B cell (primary cell): Measurements from ENCODE around the gene DYRK1A. TPM values are rescaled to one million over a fixed set of nuclear protein-coding genes. Genes with fewer than 3 reads are reported as not detected.

Experiments
- ATAC-seq: fragments of 200-7000 bp; cut with Tn5 transposase; one replicate; pipeline ENCODE4 v1.10.0; 2021; ENCODE audit warnings: low read depth, mild to moderate bottlenecking, moderate number of reproducible peaks, moderate library complexity
- CTCF ChIA-PET: fragments of 350-600 bp; sonication (Branson Sonifier 250); formaldehyde crosslinking; loops from one replicate; lab custom pipeline; 2021; ENCODE audit warnings: antibody characterized with exemption, inconsistent platforms; lab: Charles Lee
- POLR2A ChIA-PET: fragments of 350-600 bp; sonication (Branson Sonifier 250); formaldehyde crosslinking; loops from one replicate; lab custom pipeline; 2021; ENCODE audit warnings: antibody characterized with exemption; lab: Charles Lee
- DNase-seq: peaks from one replicate; pipeline ENCODE4 v3.0.0; 2013
- H2AFZ ChIP-seq: 2 replicates; pipeline ENCODE4 v1.6.1; 2012; ENCODE audit warnings: mild to moderate bottlenecking, low read depth, low read length; ENCODE audit not compliant: insufficient read depth, poor library complexity, severe bottlenecking
- H3K27ac ChIP-seq, 2 donors: 1 replicate in 1 of 2; 2 replicates in 1 of 2; pipeline ENCODE4 v1.5.1; 2012 to 2013; ENCODE audit warnings: low read length in 2 of 2, mild to moderate bottlenecking in 2 of 2, moderate library complexity in 1 of 2
- H3K27me3 ChIP-seq, 4 experiments: fragments of 200-600 bp in 1 of 4; sonication (generic) in 1 of 4; replicated peaks in 1 of 4; 1 replicate in 2 of 4; 2 replicates in 2 of 4; pipeline versions ENCODE4 v1.6.1 to v1.7.0; 2013 to 2016; ENCODE audit warnings: low read length in 3 of 4, mild to moderate bottlenecking in 2 of 4, mixed read lengths in 1 of 4, moderate library complexity in 1 of 4; ENCODE audit not compliant: insufficient read depth in 4 of 4, control insufficient read depth in 3 of 4; ENCODE audit errors: control extremely low read depth in 1 of 4
- H3K36me3 ChIP-seq, 2 experiments: replicated peaks in 1 of 2; 1 replicate in 1 of 2; 2 replicates in 1 of 2; pipeline versions ENCODE4 v1.6.1 to v1.7.1; 2013; ENCODE audit warnings: low read length in 1 of 2; ENCODE audit not compliant: insufficient read depth in 2 of 2, control insufficient read depth in 1 of 2; ENCODE audit errors: control extremely low read depth in 1 of 2, extremely low read depth in 1 of 2
- H3K4me1 ChIP-seq, 2 donors: fragments of 200-600 bp in 1 of 2; sonication (generic) in 1 of 2; 1 replicate in 1 of 2; 2 replicates in 1 of 2; pipeline versions ENCODE4 v1.5.1 to v1.6.1; 2013 to 2017; ENCODE audit warnings: low read length in 2 of 2; ENCODE audit not compliant: control insufficient read depth in 2 of 2, insufficient read depth in 2 of 2
- H3K4me2 ChIP-seq: replicated peaks from 2 replicates; pipeline ENCODE3; 2012; ENCODE audit warnings: mild to moderate bottlenecking, low read depth, low read length; ENCODE audit not compliant: poor library complexity, severe bottlenecking
- H3K4me3 ChIP-seq, 5 experiments: fragments of 200-600 bp in 1 of 5; sonication (generic) in 1 of 5; 1 replicate in 3 of 5; 2 replicates in 2 of 5; pipeline versions ENCODE4 v1.5.1 to v1.7.0; 2011 to 2016; ENCODE audit warnings: low read length in 4 of 5, mild to moderate bottlenecking in 4 of 5, low read depth in 2 of 5, control low read depth in 1 of 5, moderate library complexity in 1 of 5; ENCODE audit not compliant: insufficient read depth in 1 of 5; ENCODE audit errors: control extremely low read depth in 1 of 5, extremely low read depth in 1 of 5
- H3K79me2 ChIP-seq: fragments of 200-600 bp; sonication (generic); one replicate; pipeline ENCODE4 v1.6.0; 2016; ENCODE audit warnings: low read length; ENCODE audit not compliant: control insufficient read depth, insufficient read depth
- H3K9ac ChIP-seq: fragments of 200-600 bp; sonication (generic); 2 replicates; pipeline ENCODE4 v1.6.1; 2017; ENCODE audit warnings: mild to moderate bottlenecking, low read length, moderate library complexity
- H3K9me3 ChIP-seq, 3 donors: one replicate each; pipeline versions ENCODE4 v1.6.1 to v1.7.1; 2013; ENCODE audit warnings: low read length in 2 of 3; ENCODE audit not compliant: control insufficient read depth in 2 of 3, insufficient read depth in 1 of 3; ENCODE audit errors: control extremely low read depth in 1 of 3
- H4K20me1 ChIP-seq: 2 replicates; pipeline ENCODE4 v1.6.0; 2012; ENCODE audit warnings: mild to moderate bottlenecking, low read length; ENCODE audit not compliant: insufficient read depth, control insufficient read depth, poor library complexity, severe bottlenecking
- H3K27ac Mint-ChIP-seq: one replicate; pipeline ENCODE4 v1.8.0; 2021; ENCODE audit warnings: mixed read lengths
- H3K27me3 Mint-ChIP-seq: one replicate; pipeline ENCODE4 v1.8.0; 2021; ENCODE audit warnings: mixed read lengths
- H3K4me1 Mint-ChIP-seq: one replicate; pipeline ENCODE4 v1.8.0; 2021; ENCODE audit warnings: mixed read lengths
- H3K4me3 Mint-ChIP-seq: one replicate; pipeline ENCODE4 v1.8.0; 2021; ENCODE audit warnings: mixed read lengths
- H3K9me3 Mint-ChIP-seq: one replicate; pipeline ENCODE4 v1.8.0; 2022; ENCODE audit warnings: mixed read lengths; ENCODE audit not compliant: insufficient read depth
- EZH2 ChIP-seq: IDR thresholded peaks from 2 replicates; pipeline ENCODE4 v1.6.1; 2012; ENCODE audit warnings: borderline replicate concordance, low read depth, mild to moderate bottlenecking, moderate library complexity, low read length; ENCODE audit not compliant: insufficient read depth, poor library complexity, severe bottlenecking
- WGBS: methylation state at CpG from one replicate; pipeline ENCODE4 v1.1.5; 2013; ENCODE audit warnings: missing lambda C conversion rate; ENCODE audit not compliant: insufficient coverage; 5-methylcytosine and 5-hydroxymethylcytosine counted together
- intact Hi-C: fragments of 100-400 bp; cut with micrococcal nuclease; formaldehyde crosslinking; loops from one replicate; pipeline ENCODE4 v1.10.0; 2022
- polyA plus RNA-seq: library from polyadenylated mRNA; depleted of rRNA; stranded (reverse); fragments of >200 nt; gene quantifications from 2 replicates; pipeline ENCODE4 v1.2.3, GENCODE V29; 2012
- total RNA-seq, 2 donors: library from RNA; stranded (reverse); fragments of 120-200 nt in 1 of 2; gene quantifications; 1 replicate in 1 of 2; 2 replicates in 1 of 2; pipeline versions ENCODE4 v1.2.3 to v1.2.4, GENCODE V29; 2013 to 2022
- TF ChIP-seq, protein P1 (sequence below): fragments of 200-600 bp; IDR thresholded peaks from one replicate; pipeline ENCODE4 v1.8.0; 2022; ENCODE audit warnings: antibody characterized with exemption, mild to moderate bottlenecking

The DYRK1A gene
- total and polyA plus RNA-seq, 2 donors (not counting 1 experiment from before 2014, with no cell fraction given) = 46.6 to 147 TPM

DNA sequence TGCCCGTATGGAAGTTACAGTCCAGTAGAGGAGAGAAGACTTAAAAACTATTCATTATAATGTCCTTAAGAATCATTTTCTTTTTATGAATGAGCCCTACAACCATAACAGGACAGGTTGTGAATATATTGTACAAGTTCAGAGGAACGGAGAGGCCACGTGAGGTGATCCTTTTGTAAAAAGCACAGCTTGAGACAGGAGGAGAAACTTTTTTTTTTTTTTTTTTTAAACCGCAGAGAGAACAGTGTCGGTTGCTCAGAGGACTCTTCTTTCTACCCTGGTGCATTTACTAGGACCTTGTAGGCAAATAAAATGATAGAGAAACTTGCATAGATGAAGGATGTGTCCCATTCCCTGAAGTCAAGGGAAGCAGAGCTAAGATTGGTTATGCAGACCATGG is 32.1 kb downstream of the DYRK1A start:
- Histone ChIP-seq H3K9ac (no peak overlapping the region), H3K9me3 (peaks cover 2 to 14% (median 10%) of the 10 kb centered on the region in 3 donors), H3K27ac (no peak overlapping the region), H4K20me1 (peaks cover 90% of the 10 kb centered on the region), H3K4me1 (peaks cover 42 to 44% of the 10 kb centered on the region in 2 donors), H3K36me3 (no peaks in the 10 kb centered on the region), H3K4me3 (no peak overlapping the region), H3K27me3 (no peaks in the 10 kb centered on the region), H2AFZ (no peak overlapping the region), H3K4me2 (no peak overlapping the region), H3K79me2 (peaks cover 99% of the 10 kb centered on the region)
- ChIA-PET POLR2A (no interaction called here), CTCF (interaction anchor here (0.7 kb wide), 1 partner anchor 1953 kb away, joined by 4 read pairs; no protein-coding TSS in a partner anchor)
- Mint-ChIP-seq H3K4me3 (no peak overlapping the region), H3K9me3 (peaks cover 4% of the 10 kb centered on the region), H3K4me1 (peaks cover 64% of the 10 kb centered on the region), H3K27me3 (no peaks in the 10 kb centered on the region), H3K27ac (no peak overlapping the region)
- no peak for DNase-seq
- intact Hi-C loops = no loop called here
- no peak for TF ChIP-seq EZH2
- TF ChIP-seq, protein P1, sequence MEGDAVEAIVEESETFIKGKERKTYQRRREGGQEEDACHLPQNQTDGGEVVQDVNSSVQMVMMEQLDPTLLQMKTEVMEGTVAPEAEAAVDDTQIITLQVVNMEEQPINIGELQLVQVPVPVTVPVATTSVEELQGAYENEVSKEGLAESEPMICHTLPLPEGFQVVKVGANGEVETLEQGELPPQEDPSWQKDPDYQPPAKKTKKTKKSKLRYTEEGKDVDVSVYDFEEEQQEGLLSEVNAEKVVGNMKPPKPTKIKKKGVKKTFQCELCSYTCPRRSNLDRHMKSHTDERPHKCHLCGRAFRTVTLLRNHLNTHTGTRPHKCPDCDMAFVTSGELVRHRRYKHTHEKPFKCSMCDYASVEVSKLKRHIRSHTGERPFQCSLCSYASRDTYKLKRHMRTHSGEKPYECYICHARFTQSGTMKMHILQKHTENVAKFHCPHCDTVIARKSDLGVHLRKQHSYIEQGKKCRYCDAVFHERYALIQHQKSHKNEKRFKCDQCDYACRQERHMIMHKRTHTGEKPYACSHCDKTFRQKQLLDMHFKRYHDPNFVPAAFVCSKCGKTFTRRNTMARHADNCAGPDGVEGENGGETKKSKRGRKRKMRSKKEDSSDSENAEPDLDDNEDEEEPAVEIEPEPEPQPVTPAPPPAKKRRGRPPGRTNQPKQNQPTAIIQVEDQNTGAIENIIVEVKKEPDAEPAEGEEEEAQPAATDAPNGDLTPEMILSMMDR = no peak
- ATAC-seq = no peak
- no CpG with 5 or more reads among the region's 5 CpGs for WGBS

DNA sequence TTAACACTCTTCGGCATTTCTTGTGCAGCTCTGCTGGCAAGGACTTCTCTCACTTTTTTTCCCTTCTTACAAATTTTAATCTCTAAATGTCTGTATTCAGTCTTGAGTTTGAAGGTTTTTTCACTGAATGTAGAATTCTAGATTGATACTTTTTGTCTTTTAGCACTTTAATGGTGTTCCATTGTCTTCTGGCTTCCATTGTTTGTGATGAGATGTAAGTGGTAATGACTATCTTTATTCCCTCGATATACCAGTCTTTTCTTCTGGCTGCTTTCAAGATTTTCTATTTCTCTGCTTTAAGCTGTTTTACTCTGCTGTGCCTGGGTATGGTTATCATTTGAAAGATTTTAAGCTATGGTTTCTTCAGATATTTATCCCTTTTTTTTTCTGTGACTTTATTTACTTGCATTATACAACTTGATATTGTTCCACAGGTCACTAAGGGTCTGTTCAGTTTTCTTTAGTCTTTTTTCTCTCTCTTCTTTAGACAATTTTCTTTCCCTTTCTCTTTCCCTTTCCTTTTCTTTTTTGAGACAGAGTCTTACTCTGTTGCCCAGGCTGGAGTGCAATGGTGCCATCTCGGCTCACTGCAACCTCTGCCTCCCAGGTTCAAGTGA is 35.8 kb downstream of the DYRK1A start:
- ATAC-seq (no peak), DNase-seq (no peak)
- H3K27me3 Mint-ChIP-seq = no peaks in the 10 kb centered on the region
- WGBS = 100% methylated on average over 1 of the region's 3 CpGs
- peaks cover 91% of the 10 kb centered on the region for H4K20me1 ChIP-seq
- no peak overlapping the region for H3K4me3 Mint-ChIP-seq
- H3K9me3 ChIP-seq = peaks cover 2 to 14% (median 10%) of the 10 kb centered on the region in 3 donors
- no peak overlapping the region for H3K27ac ChIP-seq
- H3K4me1 Mint-ChIP-seq = peaks cover 69% of the 10 kb centered on the region
- no peak overlapping the region for H3K4me3 ChIP-seq
- H3K9ac ChIP-seq = no peak overlapping the region
- no peak overlapping the region for H3K27ac Mint-ChIP-seq
- POLR2A ChIA-PET = no interaction called here
- peaks cover 99% of the 10 kb centered on the region for H3K79me2 ChIP-seq
- peaks cover 51 to 52% of the 10 kb centered on the region in 2 donors for H3K4me1 ChIP-seq
- no peak for TF ChIP-seq EZH2
- TF ChIP-seq, protein P1 = no peak
- H3K4me2 ChIP-seq = no peak overlapping the region
- H3K27me3 ChIP-seq = no peaks in the 10 kb centered on the region
- CTCF ChIA-PET = no interaction called here
- peaks cover 4% of the 10 kb centered on the region for H3K9me3 Mint-ChIP-seq
- no peaks in the 10 kb centered on the region for H3K36me3 ChIP-seq
- H2AFZ ChIP-seq = no peak overlapping the region
- intact Hi-C loops = no loop called here
